ENCODE results near the gene TMEM239.
"Not testable (repeated sequence)": the region's sequence is repeated elsewhere in the genome, so short reads cannot be mapped to it uniquely, and the experiment has no call there.

TMEM239 gene

DNA sequence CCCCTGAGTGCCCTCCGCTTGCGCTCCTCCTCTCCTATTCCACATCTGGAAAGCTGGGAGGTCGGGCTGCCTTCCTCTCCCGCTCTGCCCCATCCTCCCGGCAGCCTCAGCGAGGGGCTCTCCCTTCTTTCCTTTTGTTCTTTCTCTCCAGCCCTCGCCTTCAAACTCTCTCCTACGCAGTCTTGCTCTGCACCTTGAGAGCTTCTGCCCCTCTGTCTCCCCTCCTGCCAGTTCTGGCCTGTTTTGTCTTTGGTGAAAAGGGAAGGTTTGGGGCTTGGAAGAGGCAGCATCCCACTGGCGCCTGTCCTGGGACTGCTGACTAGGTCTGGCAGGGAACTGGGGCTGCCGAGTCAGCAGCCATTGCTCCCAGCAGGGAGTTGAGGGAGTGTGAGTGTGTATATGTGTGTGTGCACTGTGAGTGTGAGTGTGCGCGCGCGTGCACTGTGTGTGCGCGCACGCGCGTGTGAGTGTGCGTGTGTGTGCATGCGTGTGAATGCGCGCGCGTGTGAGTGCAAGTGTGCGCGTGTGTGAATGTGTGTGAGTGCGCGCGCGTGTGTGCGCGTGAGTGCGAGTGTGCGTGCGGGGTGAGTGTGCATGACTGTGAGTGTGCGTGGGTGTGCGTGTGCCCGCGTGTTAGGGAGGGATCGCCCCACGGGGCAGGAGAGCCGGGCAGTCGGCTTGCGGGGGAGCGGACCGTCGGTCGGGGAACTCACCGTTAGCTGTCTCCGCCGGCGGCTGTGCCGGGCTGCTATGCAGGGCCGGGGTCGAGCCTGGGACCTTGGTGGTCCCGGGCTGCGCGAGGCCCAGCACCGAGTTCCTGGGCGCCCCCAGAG, 16.3 kb upstream of the TMEM239 start:
- DNase-seq (ENCODE audit: low read depth in 2 of 2): no peak

DNA sequence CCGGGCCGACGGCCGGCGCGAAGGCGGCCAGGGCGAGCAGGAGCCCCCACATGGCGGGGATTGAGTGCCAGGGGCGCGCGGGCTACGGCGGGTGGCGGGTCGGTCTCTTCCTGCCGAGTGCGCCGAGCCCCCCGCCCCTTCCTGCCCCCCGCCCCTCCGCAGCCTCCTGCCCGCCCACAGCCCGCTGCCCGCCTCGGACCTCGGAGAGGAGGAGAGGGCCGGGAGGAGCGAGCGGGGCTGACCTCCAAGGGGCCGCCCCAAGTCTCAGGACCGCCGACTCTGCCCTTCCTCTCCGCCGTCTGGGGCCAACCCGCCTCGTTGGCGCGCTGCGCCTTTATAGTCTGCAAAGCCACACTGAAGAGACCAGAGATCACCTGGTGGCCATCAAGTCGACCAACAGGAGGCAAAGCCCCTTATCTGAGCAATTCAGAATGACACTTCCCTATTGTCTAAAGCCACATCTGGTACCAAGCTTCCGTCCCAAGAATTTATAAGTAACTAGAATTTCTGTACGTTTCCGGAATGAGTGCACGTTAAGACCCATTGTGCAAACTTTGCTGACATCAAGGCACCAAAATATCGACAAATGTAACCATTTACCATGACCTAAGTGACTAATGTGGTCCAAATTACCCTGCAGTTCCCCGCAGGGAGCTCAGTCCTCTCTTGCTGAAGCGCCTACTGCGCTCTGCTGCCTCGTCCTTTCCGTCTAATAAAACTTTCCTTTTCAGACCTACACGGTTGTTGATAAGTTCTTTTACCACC, 15.5 kb upstream of the TMEM239 start, which contains the start of gene CPXM1:
Gene CPXM1, minus strand, starts transcription at position 107 of the 765 bp plus-strand sequence. Its CDS starts 55 bp downstream, at position 52.
- DNase-seq (ENCODE audit: low read depth in 2 of 2): no peak

DNA sequence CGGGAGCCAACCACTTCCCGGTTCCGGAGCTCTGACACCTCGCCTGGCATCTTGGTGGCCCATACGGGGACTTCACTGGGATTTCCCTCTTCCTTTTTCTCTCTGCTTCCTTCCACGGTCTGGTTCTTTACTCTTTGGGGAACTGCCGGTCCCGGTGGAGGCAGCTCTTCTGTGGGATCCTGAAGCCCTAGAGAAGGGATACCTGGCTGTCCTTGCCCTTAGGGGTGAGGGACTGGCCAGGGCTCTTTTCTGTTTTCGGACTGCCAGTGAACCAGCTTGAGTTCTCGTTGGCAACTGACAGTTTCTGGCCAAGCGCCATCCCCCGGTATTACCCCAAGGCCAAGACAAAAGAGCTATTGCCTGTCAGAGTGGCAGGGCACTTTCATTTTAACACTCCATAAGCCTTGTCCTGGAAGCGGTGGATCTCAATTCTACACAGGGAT, 14.9 kb upstream of the TMEM239 start:
- no peak for DNase-seq (ENCODE audit: low read depth in 2 of 2)

DNA sequence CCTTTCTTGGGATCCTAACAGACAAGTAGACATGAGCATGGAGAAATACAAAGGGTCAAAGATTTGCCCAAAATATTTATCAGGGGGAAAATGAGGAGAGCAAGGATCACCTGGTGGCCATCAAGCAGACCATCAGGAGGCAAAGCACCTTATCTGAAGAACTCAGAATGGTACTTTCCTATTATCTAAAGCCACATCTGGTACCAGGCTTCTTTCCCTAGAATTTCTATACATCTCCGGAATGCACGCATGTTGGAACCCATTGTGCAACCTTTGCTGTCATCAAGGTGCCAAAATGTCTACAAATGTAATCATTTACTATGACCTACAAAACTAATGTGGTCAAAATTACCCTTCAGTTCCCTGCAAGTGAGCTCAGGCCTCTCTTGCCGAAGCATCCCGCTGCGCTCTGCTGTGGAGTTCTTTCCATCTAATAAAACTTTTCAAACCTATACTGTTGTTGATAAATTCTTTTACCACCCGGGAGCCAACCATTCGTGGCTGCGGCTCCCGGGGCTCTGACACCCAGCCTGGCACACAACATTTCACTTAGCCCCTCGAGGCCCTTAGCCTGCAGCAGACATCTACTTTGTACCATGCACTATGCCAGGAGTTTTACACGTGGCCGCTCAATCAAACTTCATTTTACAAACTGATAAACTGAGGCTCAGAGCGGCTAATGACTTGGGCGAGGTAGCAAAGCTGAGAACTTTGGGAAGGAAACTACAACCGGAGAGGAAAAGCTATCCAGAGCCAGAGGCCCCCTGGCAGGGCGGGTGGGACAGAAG, 11.9 kb upstream of the TMEM239 start:
- no peak for DNase-seq (ENCODE audit: low read depth in 2 of 2)

DNA sequence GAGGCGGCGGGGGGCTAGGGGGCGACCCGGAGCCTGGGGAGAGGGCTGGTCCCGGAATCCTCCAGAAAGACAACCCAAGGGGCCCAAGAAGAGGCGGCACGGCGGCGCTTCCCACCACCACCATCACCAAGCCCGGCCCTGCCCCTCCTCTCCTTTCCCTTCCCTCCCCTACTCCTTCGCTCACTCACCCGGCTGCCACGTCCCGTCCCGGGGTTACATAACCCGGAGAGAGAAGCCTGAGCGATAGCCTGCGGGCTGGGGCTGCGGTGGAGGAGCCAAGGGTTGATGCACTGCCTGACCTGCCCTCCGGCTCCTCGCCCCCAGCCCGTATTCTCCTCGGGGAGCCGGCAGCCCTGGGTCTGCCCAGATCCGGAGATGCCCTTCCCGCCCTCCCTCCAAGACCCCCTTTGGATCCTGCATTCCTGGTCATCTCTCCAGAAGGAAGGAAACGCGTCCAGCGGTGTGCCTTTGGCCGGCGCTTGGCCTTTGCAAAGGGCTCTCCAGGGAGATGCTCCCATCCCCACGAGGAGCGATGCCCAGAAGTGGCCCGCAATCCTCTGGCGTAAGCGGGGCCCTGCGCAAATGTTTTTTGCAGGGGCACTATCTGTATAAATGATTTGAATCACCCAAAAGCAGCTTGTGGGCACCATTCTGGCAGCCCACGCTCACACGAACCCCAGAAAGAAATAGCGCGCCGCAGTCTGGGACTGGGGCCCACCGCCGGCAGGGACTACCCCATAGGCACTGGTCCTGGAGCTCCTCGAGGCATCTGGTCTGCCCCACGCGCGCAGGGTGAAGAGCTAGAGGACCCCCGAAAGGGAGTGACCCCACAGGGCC, 11.1 kb upstream of the TMEM239 start:
- DNase-seq (ENCODE audit: low read depth in 2 of 2): no peak

DNA sequence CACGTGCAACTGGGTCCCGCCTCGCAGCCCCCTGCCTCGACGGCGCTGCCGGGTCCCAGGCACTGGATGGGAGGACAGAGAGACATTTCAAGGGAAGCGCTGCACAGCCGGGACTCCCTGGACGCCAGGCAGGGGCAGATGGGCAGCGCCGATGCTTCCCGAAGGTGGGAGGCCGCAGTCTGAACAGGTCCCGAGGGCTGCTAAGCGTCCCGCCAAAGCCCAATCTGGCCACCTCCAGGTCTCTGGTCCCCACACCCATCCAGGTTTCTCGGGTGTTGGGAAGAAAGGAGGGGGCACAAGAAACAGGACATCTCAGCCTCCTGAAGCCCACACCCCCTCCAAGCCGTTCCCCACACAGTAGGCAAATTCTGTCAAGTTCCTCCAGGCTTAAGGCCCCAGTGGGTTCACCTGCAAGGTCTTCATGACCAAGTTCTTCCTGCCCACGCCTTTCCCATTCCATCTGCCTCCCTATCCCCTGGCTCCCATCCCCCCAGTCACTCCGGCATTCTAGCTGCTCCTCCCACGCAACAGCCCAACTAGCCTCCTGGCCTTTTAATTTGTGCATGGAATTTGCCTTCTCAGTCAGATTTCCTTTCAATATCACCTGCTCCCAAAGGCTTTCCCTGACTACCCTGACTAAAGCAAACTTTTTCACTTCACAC, 10.3 kb upstream of the TMEM239 start:
- no peak for DNase-seq (ENCODE audit: low read depth in 2 of 2)

DNA sequence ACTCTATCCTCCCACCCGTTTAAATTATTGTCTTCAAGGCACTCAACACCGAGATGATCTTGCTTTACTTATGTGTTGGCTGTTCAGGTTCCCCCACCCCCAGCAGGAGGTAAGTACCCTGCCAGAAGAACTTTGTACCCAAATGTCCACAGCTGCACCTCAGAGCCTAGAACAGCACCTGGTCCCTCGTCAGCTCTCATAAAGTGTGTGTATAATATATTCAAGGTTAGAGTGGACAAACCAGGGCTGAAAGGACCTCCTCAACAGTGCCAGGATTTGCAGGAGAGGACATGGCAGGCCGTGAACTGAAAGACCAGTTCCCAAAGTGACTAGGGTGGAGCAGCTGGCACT, 9.8 kb upstream of the TMEM239 start:
- DNase-seq (ENCODE audit: low read depth in 2 of 2): no peak

DNA sequence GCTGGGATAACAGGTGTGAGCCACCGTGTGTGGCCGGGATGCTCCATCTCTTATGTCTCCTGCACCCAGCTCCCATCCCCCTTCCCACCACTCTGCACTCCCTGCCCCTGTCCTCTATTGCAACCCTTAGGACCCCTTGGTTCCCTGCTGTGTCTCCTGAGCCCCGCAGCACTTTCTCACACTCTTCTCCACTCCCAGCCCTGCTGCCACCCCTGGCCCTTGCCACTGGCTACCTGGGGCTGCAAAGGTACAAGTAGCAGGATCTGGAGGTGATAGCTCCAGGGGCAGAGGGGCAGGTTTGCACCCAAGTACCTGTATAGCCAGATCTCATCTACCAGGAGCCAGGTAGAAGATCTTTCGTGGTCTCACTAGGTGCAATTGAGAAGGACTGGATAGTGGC, 9.1 kb upstream of the TMEM239 start:
- DNase-seq (ENCODE audit: low read depth in 2 of 2): no peak

DNA sequence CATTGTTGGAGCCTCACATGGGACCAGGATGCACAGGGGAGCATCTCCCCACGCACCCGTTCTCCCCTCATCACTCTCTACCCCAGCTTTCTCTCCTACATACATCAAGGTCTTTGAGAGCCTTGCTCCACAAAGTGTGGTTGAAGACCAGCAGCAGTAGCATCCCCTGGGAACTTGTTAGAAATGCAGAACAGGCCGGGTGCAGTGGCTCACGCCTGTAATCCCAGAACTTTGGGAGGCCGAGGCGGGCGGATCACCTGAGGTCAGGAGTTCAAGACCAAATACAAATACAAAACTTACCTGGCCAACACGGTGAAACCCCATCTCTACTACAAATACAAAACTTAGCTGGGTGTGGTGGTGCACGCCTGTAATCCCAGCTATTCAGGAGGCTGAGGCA, 8.2 kb upstream of the TMEM239 start:
- not testable (repeated sequence) for DNase-seq (ENCODE audit: low read depth in 2 of 2)

DNA sequence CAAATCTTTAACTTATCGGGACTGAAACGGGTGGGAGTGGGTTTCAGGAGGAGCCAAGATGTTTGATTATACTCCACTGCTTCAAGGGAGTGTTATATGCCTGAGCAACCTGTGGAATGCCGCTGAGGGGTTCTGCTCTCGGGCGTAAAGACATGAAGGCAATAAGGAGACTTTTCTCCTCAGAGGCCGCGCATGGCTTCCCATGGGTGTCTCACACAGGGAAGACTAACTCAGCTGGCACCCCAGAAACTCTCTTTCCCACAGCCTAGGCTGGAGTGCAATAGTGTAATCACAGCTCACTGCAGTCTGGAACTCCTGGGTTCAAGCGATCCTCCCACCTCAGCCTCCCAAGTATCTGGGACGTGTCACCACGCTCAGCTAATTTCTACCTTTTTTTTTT, 6.5 kb upstream of the TMEM239 start:
- no peak for DNase-seq (ENCODE audit: low read depth in 2 of 2)

DNA sequence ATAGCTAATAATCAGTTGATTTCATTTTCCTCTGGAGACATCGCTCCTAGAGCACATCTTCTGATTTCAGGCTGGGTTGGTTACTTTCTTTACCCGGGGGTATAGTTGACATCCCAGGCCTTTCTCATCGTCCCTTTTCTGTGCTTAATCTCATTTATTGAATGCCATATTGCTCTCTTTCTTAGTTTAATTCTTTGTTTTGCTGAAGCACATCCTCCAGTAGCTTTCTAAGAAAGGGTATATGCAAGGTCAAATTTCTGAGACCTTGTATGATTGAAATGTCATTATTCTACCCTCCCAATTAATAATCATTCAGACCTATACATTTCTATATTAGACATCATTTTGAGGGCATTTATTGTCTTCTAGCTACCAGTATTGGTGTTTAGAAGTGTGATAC, 4.0 kb upstream of the TMEM239 start:
- no peak for DNase-seq (ENCODE audit: low read depth in 2 of 2)

DNA sequence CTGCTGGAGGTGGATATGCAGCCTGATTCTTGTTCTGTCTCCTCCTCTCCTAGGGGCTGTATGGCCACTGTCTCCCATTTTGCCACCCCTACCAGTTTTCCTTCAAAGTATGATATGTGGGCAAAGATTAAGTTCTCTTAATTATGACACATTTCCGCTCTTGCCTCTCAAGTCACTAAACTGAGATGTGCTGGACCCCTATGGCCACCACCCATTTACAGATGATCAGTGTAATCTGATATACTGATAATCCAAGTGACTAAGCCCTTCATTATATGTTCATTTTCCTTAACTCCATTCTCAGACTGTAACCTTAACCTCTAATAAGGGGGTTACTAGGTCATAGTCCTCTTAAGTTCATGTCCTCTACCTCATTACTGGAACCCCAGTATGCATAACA, 2.1 kb upstream of the TMEM239 start:
- DNase-seq (ENCODE audit: low read depth in 2 of 2): no peak

DNA sequence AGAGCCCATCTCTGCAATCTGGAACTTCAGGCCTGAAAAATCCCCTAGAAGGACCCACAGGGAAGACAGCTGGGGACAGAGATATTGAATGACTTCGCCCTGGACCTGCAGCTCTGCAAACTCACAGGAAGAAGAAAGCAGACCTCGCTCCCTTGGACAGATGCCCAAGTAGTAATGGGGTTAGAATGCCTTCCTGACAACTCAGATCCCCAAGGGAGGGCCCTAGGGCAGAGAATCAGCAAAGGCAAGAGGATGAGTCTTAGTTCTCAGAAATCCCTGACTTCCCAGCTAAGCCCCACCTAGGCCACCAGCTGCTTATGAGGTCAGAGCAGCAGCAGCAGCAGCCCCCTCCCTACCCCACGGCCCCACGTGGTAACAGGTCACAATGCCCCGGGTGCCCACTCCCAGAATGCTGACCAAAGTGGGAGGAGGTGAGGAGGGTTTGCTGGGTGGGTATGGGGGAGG, 1.5 kb upstream of the TMEM239 start, which contains the start of gene C20orf141:
Gene C20orf141, plus strand, starts transcription at position 401 of the 465 bp plus-strand sequence. CDS start 198 bp downstream, outside the sequence.
- no peak for DNase-seq (ENCODE audit: low read depth in 2 of 2)

DNA sequence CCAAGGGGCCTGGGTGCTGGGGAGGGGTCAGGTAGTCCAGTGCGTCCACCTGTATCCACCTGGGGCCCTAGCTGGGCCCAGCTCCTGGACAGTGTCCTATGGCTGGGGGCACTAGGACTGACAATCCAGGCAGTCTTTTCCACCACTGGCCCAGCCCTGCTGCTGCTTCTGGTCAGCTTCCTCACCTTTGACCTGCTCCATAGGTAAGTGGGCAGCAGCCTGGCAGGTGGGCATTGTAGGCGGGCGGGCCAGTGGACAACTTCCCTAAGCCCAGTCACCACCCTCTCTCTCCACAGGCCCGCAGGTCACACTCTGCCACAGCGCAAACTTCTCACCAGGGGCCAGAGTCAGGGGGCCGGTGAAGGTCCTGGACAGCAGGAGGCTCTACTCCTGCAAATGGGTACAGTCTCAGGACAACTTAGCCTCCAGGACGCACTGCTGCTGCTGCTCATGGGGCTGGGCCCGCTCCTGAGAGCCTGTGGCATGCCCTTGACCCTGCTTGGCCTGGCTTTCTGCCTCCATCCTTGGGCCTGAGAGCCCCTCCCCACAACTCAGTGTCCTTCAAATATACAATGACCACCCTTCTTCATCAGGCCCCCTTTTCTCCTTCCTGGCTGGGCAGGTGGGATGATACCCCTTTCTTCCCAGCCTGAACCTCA, 793 bp upstream of the TMEM239 start:
- DNase-seq (ENCODE audit: low read depth in 2 of 2): no peak

DNA sequence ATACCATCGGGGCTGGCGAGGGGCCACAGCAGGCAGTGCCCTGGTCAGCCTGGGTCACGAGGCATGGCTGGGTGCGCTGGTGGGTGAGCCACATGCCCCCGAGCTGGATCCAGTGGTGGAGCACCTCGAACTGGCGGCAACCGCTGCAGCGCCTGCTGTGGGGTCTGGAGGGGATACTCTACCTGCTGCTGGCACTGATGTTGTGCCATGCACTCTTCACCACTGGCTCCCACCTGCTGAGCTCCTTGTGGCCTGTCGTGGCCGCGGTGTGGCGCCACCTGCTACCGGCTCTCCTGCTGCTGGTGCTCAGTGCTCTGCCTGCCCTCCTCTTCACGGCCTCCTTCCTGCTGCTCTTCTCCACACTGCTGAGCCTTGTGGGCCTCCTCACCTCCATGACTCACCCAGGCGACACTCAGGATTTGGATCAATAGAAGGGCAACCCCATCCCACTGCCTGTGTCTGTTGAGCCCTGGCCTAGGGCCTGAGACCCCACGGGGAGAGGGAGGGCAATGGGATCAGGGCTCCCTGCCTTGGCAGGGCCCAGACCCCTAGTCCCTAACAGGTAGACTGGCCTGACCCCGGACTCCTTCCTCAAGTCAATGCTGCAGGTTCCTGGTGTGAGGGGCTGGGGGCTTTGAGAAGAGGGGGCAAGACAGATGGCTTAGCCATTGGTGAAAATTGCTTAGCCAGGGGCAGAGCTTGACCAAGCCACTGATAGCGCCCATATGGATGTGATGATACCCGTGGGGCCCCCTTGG, 598 bp downstream of the TMEM239 start:
- DNase-seq (ENCODE audit: low read depth in 2 of 2): no peak

DNA sequence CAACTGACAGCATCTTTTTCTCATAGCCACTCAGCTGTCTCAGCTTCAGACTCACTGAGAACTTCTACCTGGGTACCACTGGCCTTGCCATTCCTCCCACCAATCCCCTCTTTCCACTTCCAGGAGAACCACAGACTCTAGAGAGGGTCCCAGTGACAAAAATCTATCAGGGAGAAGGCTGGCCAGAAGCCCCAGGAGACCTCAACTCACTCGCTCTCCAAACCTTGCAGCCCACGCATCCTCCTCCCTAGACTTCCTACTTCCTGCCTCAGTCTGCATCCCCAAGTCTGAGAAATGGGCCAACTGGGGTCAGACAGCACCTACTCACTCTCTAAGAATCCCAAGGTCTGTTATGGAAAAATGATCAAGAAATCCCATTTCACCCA, 1.2 kb downstream of the TMEM239 start:
- DNase-seq (ENCODE audit: low read depth in 2 of 2): no peak

DNA sequence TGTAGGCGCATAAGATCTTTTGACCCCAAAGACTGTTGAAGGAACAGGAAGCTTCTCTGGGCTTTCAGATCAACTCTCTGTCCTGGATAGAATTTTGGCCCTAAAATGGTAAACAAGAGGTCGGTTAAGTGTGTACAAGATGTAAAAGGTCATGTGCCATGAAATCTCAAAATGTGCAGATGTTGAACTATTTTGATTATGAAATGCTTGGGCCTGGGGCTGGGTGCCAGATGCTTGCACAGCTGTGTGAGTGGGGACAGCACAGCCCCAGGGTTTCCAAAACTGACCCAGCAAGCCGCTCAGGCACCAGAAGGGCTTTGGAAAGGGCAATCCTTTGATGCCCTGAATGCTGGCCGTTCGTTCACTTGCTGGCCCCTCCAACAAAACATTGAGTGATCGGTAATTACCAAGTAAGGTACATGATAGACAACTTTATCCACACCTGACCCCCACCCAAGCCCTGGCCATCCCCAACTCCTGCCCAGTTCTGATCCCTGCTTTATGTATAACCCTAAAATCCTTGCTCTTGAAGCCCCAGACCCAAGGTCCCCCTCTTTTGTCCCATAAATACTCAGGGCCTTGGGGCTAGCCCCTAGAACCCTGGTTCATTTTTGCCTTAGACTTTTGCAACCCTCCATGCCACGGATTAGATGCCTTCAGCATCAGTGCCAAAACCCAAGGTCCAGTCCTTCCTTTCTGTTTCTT, 1.9 kb downstream of the TMEM239 start:
- no peak for DNase-seq (ENCODE audit: low read depth in 2 of 2)

DNA sequence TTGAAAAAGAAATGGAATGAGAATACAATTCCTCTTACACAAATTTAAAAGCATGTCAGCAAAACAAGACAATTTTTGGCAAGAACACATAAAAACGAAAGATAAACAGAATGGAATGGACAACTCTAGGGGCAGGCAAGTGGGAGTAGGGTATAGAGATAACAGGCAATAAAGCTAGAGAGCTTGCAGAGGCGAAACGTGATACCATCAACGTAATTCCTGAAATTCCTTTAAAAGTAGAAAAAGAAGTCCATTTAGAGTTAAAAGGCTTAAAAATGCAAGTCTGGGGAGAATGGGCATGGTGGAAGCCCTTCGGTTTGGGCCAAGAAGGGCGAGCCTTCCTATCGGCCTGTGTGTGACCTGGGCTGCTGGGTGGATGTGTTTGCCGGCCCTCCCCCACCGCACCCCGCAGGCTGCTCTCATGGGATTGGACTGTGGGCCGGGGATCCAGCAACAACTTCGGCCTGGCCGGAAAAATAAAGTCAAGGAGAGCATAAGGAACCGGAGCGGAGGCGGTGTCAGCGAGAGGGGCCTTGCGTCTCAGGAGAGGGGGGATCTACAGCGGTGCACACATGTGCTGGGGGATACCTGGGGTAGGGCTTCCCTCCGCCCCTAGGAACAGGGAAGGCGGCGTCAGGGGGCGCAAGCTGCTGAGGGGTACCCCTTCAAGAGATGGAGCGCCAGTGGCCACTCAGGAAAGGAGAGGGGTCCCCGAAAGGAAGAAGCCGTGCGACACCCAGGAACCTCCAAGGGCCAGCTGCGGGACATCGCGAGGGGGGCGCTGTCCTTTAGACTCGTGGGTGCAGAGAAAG, 4.1 kb downstream of the TMEM239 start:
- DNase-seq (ENCODE audit: low read depth in 2 of 2): no peak

Measured in stimulated activated CD8-positive, alpha-beta memory T cell treated with anti-CD3 and anti-CD28 coated beads, Interleukin-15, amount 100 ng/mL, for 4 hours (primary cell).